GM12865 (cell line): Measurements from ENCODE around the gene BTG1.

Source experiments
- DNase-seq: peaks from one replicate; pipeline ENCODE4 v3.0.0; 2010; ENCODE audit warnings: low read depth
- H3K4me3 ChIP-seq: 2 replicates; pipeline ENCODE4 v1.5.1; 2011; ENCODE audit warnings: mild to moderate bottlenecking, low read depth, low read length, control low read depth
- CTCF ChIP-seq: IDR thresholded peaks from 2 replicates; pipeline ENCODE4 v1.5.1; 2011; ENCODE audit warnings: low read length, control low read depth, low read depth, inconsistent platforms; ENCODE audit not compliant: insufficient read depth; ENCODE audit errors: missing control alignments

Gene BTG1

GRCh38 chr12:92145731-92146496 lies at the start of gene BTG1:
BTG1 (minus strand) TSS chr12:92145846; CDS start chr12:92145535, 311 bp downstream.
- TF ChIP-seq CTCF, result no peak
- H3K4me3 ChIP-seq, result peak within 1 kb of the TSS; percentile 97
- DNase-seq, result peak; percentile 100

- DNase-seq, result no peak
- no peak overlapping the region for H3K4me3 ChIP-seq
Observed at GRCh38 chr12:92194561-92194960, 48.9 kb upstream of the BTG1 start.

GRCh38 chr12:92193846-92194245 lies 48.2 kb upstream of the BTG1 start:
- TF ChIP-seq CTCF, result no peak
- DNase-seq, result no peak

More at GRCh38 chr12:92194561-92194960, 48.9 kb upstream of the BTG1 start:
- TF ChIP-seq CTCF, result no peak

GRCh38 chr12:92193063-92193462 lies 47.4 kb upstream of the BTG1 start:
- no peak for TF ChIP-seq CTCF
- no peak overlapping the region for H3K4me3 ChIP-seq
- no peak for DNase-seq

More at GRCh38 chr12:92193846-92194245, 48.2 kb upstream of the BTG1 start:
- H3K4me3 ChIP-seq, result no peak overlapping the region

GRCh38 chr12:92192360-92192759 lies 46.7 kb upstream of the BTG1 start:
- no peak overlapping the region for H3K4me3 ChIP-seq
- DNase-seq, result no peak
- TF ChIP-seq CTCF, result no peak

GRCh38 chr12:92191061-92191460 lies 45.4 kb upstream of the BTG1 start:
- H3K4me3 ChIP-seq, result no peak overlapping the region
- TF ChIP-seq CTCF, result no peak
- DNase-seq, result no peak

GRCh38 chr12:92188517-92189188 lies 43.0 kb upstream of the BTG1 start:
- TF ChIP-seq CTCF, result no peak
- DNase-seq, result no peak

More at GRCh38 chr12:92188517-92189188, 43.0 kb upstream of the BTG1 start:
- H3K4me3 ChIP-seq, result no peak overlapping the region
